T-helper 22 cell (primary cell): Measurements from ENCODE around the gene ARL6IP4.
"Not testable (repeated sequence)": the region's sequence is repeated elsewhere in the genome, so short reads cannot be mapped to it uniquely, and the experiment has no call there.

ENCODE experiments used
- DNase-seq: peaks from one replicate; pipeline ENCODE4 v3.0.0-alpha.2; 2020; ENCODE audit warnings: low read depth

ARL6IP4 gene

DNA sequence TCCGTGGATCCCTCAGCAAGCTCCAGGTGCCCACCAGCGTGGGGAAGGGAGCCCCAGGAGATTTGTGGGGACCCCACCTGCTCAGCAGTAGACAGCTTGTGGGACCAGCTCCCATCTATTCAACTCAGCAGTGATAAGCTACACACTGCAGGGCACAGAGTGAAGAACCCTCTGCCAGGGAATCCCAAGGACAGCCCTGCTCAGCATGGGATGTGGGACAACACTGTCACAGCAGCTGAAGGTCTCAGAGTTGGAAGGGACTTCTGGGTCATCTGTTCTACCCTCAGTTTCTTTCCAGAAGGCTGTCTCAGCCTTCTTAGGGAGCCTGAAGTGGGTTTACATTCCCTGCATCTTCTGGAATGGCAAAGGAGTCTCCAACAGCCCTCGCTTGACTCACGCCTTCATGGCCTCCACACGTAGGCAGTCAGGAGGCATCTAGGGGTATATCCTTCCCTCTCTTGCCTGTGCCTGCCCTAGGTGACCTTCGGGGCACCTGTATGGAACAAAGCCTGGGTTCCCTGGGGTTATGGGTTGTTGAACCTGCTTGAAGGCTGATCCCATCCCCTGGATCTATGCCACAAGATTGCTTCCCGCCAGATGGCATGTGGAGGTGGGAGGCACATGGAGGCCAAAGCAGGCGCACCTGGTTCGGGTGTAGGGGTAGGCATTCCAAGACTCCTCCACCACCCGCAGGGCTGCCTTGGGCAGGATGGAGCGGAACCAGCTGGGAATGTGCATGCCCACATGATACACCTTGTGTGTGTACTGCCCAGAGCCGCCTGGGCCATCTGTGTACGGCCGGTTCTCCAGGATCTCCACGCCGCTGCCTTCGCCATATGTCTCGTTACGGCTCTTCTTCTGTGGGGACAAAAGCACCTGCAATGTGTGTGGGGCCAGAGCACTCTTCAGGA, 33.0 kb downstream of the ARL6IP4 start:
- DNase-seq: no peak

DNA sequence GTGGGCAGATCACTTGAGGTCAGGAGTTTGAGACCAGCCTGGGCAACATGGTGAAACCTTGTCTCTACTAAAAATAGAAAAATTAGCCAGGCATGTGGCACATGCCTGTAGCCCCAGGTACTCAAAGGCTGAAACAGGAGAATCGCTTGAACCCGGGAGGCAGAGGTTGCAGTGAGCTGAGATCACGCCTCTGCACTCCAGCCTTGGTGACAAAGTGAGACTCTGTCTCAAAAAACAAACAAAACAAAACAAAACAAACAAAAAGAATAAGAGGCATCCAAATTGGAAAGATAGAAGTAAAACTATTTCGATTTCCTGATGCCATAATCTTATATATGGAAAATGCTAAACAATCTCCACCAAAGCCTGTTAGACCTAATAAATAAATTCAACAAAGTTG, 34.0 kb downstream of the ARL6IP4 start:
- not testable (repeated sequence) for DNase-seq

DNA sequence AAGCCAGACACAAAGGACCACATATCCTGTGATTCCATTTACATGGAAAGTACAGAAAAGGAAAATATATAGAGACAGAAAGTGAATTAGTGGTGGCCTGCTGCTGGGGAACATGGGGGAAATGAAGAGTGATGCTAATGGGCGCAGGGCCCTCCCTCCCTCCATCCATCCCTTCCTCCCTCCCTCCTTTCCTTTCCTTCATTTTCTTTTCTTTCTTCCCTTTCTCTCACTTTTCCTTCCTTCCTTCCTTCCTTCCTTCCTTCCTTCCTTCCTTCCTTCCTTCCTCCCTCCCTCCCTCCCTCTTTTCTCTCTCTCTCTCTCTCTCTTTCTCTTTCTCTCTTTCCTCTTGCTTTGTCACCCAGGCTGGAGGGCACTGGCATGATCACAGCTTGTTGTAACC, 37.3 kb downstream of the ARL6IP4 start:
- no peak for DNase-seq

DNA sequence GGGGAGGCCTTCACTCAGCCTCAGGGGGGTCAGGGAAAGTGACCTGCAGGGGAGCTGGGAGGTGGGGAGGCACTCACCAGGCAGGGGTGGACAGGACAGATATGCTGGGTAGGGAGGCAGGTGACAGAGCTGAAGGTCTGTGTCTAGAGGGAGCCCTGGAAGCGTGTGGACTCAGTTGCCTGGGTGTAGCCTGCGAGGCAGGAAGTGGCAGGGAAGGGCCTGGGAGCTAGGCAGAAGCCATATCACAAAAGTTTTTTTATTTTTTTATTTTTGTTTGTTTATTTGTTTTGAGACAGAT, 39.3 kb downstream of the ARL6IP4 start:
- DNase-seq: no peak

DNA sequence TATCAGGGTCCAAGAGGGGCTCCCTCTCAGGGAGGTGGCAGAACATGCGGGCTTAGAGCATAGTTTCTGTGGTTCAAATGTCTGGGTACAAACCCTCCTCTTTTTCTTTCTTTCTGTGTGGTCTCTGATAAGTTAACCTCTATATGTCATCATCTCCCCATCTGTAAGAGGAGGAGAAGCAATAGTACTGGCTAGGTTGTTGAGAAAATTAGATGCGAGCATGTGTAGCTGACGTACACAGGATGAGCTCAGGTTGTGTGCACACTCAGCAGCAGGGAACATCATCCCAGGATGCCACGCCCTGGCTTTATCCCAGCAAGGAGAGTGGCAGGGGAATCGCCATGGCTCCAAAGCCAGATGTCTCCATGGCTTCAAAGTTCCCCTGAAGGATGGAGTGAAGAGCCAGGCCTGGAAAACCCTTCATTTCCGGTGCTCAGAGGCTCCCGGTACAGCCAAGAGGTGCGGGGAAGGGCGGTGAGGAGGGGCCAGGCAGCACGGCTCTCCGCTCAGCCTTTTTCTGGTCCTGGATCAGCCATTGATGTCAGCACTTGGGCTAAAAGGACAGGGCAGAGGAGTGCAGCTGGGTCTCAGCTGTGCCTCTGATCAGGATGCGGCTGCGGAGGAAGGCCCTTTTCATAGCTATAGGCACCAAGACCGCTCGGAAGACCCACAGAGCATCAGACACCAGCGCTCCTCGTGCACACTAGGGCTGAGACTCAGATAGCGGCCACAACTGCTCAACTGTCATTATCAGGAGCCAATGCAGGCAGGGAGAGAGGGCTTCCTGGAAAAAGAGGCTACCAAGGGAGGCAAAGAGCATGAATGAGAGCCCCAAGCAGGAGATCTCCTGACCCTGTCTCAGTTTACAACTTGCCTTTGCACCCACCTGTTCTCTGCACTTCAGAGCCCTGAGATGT, 41.5 kb downstream of the ARL6IP4 start:
- DNase-seq: no peak

DNA sequence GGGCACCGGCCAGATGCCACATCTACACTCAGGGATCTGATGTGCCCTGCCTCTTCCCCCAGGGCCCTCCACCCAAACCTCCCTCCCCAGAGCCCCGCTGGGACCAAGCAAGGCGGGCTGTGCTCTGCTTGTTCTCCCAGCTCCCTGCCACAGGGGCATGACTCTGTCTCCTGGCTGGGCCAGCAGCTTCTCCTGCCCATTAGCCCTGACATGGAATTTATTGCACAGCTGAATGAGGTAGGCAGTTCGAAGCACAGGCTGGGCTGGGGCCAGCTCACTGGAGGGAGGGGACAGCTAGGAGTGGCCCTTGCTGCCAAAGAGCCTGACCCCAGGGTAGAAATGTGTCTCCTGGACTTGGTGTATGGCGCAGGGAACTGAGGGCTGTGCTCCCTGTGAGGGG, 42.4 kb downstream of the ARL6IP4 start:
- DNase-seq: no peak

DNA sequence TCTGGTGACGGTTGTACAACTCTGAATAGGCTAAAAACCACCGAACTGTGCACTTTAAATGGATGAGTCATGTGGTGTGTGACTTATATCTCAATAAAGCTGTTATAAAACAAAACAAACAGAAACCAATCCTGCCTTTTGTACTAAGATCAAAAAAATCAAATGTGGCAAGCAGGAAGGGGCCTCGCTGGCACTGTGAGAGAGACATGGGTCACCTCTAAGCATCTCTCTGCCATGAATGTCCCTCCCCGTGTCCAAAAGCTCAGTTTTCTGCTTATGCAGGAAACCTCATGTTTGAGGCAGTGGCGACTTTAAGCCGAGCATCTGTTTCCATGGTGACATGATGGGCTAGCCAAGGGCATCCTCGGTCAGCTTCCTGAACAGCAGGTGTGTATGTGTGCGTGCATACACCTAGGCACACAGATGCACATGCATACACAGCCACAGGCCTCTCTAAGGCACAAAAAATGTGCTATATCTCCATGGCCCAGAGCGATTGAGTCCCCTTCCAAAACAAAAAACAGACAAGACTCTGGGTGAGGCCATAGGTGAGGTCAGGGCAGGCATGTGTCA, 44.4 kb downstream of the ARL6IP4 start:
- DNase-seq: no peak

DNA sequence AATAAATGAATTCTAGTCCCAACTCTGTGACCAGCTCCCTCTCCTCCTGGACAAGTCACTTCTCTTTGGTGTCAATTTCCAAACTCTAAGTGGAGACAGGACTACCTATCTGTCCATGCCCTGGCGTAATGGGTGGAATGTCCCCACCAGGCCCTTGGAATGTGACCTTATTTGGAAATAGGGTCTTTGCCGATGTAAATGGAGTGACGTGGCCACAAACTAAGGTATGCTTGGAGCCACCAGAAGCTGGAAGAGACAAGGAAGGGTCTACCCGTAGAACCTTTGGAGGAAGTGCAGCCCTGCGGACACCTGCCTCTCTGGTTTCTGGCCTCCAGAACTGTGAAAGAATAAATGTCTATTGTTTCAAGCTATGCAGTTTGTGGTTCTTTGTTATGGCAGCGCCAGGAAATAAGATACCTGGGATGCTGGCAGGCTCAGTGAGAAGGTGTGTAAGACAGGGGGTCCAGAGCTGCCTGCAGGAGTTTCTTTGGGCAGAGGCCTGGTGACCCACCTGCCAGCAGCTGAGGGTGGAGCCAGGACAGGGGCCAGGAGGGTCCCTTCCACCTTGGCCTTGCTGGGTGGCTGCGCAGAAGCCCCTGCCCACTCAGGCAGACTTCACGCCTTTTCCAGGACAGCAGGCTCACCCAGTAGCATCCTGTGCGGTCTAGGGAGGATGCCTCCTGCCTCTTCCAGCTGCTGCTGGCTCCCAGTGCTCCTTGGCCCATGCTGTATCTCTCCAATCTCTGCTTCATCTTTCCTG, 45.8 kb downstream of the ARL6IP4 start:
- no peak for DNase-seq

DNA sequence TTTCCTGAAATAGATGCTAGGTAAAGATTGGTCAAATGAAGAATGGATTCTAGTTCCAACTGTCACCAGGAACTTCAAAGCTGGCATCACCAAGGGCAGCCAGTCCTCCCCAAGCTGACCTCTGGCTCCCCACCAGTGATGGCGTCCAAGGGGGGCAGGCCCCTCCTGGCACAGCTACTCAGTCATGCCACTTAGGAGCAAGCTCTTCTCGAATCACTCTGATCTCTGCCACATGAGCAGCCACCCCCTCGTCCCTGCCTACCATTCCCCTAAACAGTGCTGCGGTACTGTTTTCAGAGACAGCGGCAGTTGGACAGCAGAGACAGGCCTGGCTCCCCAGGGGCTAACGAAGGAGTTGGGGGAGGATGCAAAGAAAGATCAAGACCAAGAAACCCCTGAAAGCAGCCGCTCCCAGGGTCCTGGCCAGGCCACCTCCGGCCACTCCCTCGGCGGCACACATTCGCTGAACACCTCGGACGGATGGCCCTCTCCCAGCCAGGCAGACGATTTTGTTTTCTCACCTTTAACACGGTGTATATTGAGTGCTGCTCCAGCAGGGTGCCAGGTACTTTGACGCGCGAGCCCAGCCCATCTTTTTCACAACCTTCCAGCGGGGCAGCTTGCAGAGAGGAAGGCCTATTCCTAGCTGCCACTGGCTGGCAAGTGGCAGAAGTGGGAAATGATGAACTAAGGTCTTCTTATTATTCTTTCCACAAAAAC, 47.4 kb downstream of the ARL6IP4 start:
- no peak for DNase-seq

DNA sequence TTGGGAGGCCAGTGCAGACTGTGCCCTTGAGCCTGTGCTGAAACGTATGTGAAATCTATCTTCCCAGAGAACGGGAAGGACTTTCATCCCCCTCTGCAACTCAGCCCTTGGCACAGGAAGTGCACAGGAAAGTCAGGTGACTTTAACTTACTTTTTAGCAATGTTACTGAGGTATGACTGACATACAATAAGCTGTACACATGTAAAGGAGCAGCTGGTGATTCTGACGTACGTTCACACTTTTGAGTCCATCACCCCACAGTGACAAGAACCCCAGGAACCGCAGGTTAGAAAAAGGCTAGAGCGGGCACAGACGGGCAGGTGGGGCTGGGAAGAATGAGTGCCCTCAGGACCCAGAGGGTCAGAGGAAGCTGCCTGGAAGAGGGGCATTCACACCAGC, 48.0 kb downstream of the ARL6IP4 start:
- no peak for DNase-seq

DNA sequence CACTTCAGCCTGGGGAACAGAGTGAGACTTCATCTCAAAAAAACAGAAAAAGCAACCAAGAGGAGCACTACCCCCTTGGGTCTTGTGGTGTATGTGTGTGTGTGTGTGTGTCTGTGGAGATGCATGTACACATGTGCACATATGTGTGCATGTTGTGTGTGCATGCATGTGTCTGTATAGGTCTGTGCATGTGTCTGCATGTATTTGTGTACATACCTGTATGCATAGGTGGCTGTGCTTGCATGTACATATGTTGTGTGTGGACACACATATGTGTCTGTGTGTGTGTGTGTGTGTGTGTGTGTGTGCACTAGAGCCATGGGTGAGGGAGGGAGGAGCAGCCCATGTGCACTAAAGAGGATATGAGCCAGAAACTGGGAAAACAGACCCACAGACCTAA, 49.1 kb downstream of the ARL6IP4 start:
- no peak for DNase-seq

DNA sequence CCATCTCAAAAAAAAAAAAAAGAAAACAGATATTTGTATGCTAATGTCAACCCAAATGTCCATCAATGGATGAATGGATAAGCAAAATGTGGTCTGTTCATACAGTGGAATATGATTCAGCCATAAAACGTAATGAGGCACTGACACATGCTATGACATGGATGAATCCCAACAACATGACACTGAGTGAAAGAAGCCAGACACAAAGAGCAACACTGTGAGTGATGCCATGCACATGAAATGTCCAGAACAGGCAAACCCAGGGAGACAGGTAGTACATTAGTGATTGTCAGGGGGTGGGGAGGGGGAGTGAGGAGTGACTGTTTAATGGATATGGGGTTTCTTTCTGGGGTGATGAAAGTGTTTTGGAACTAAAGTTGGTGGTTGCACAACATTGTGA, 50.2 kb downstream of the ARL6IP4 start:
- no peak for DNase-seq

DNA sequence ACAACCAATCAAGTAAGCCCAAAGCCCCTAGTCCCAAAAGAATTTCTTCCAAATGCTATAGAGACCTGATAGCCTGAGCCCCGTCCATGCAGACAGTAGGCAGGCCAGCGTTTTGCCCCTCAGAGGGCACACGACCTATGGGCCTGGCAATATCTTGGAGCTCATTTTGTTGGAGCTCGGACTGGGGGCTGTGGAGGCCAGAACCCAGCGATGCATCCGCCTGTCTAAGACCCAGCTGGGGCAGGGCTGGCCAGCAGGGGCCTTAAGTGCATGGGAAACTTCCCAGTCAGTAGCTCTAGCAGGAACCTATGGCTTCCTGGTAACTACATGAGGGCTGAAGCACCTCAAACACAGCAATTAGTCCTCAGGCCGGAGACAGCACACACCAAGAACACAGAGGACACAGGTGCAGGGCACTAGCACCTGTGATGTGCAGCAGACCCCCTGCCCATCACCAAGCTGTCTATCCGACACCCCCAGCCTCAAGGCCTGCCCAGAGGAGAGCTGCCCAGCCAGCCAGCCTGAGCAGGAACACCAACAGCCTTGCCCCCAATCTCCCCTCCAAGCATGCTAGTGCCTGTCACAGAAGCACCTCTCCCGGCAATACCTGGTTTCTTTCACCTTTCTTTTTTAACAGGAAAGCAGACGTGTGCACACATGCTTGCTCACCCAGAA, 50.8 kb downstream of the ARL6IP4 start:
- no peak for DNase-seq
